ENCODE data around the gene F2R.

F2R gene

GRCh38 chr5:76715736-76716455 lies at the start of gene F2R:
F2R (plus strand) TSS chr5:76716126; CDS start chr5:76716308, 182 bp downstream.
- DNase-seq (ENCODE audit: extremely low read depth, low read depth): no peak
- TF ChIP-seq CTCF (IDR thresholded peaks at IDR 0.05; ENCODE audit: low read depth, low read length): peak; percentile 37

- no peak for DNase-seq (ENCODE audit: extremely low read depth, low read depth)
- no peak for TF ChIP-seq CTCF (IDR thresholded peaks at IDR 0.05; ENCODE audit: low read depth, low read length)
Measured at GRCh38 chr5:76667495-76667894, 48.4 kb upstream of the F2R start.

- no peak for DNase-seq (ENCODE audit: extremely low read depth, low read depth)
- TF ChIP-seq CTCF (IDR thresholded peaks at IDR 0.05; ENCODE audit: low read depth, low read length): no peak
Measured at GRCh38 chr5:76669245-76669644, 46.7 kb upstream of the F2R start.

- TF ChIP-seq CTCF (IDR thresholded peaks at IDR 0.05; ENCODE audit: low read depth, low read length): no peak
- no peak for DNase-seq (ENCODE audit: extremely low read depth, low read depth)
Measured at GRCh38 chr5:76670508-76670907, 45.4 kb upstream of the F2R start.

GRCh38 chr5:76672242-76672641 lies 43.7 kb upstream of the F2R start:
- no peak for TF ChIP-seq CTCF (IDR thresholded peaks at IDR 0.05; ENCODE audit: low read depth, low read length)
- DNase-seq (ENCODE audit: extremely low read depth, low read depth): no peak

- no peak for TF ChIP-seq CTCF (IDR thresholded peaks at IDR 0.05; ENCODE audit: low read depth, low read length)
- no peak for DNase-seq (ENCODE audit: extremely low read depth, low read depth)
Measured at GRCh38 chr5:76673125-76673524, 42.8 kb upstream of the F2R start.

- DNase-seq (ENCODE audit: extremely low read depth, low read depth): no peak
Measured at GRCh38 chr5:76674330-76675066, 41.4 kb upstream of the F2R start.

More at GRCh38 chr5:76674330-76675066, 41.4 kb upstream of the F2R start:
- no peak for TF ChIP-seq CTCF (IDR thresholded peaks at IDR 0.05; ENCODE audit: low read depth, low read length)

Data from AG09319 (cell line).